Uterus (tissue), 4 donors: ENCODE measurements around the gene MYO18B. TPM values are rescaled to one million over a fixed set of nuclear protein-coding genes. Genes with fewer than 3 reads are reported as not detected.

Source experiments
- DNase-seq, 2 donors: peaks; one replicate each; pipeline ENCODE4 v3.0.0-alpha.2; 2019 to 2020
- H3K27ac ChIP-seq, 2 donors: fragments of 200-600 bp; sonication (generic); 1 replicate in 1 of 2; 2 replicates in 1 of 2; pipeline ENCODE4 v1.5.1; 2016 to 2018
- H3K27me3 ChIP-seq, 2 donors: fragments of 200-600 bp; sonication (generic); one replicate each; pipeline ENCODE4 v1.5.1; 2018 to 2019; ENCODE audit warnings: control low read depth in 1 of 2
- H3K36me3 ChIP-seq, 2 donors: fragments of 200-600 bp; sonication (generic); one replicate each; pipeline ENCODE4 v1.5.1; 2019; ENCODE audit warnings: control low read depth in 1 of 2
- H3K4me1 ChIP-seq, 2 donors: fragments of 200-600 bp; sonication (generic); one replicate each; pipeline ENCODE4 v1.5.1; 2018 to 2019; ENCODE audit warnings: control low read depth in 1 of 2
- H3K4me3 ChIP-seq, 2 donors: fragments of 200-600 bp; sonication (generic); 1 replicate in 1 of 2; 2 replicates in 1 of 2; pipeline ENCODE4 v1.5.1; 2018 to 2019; ENCODE audit warnings: mild to moderate bottlenecking in 1 of 2
- H3K9me3 ChIP-seq, 2 donors: fragments of 200-600 bp; sonication (generic); one replicate each; pipeline ENCODE4 v1.5.1; 2019; ENCODE audit warnings: control low read depth in 1 of 2
- POLR2A ChIP-seq, 2 donors: fragments of 450-650 bp; IDR thresholded peaks; one replicate each; pipeline ENCODE4 v1.6.1; 2016; ENCODE audit warnings: antibody characterized with exemption in 2 of 2, mild to moderate bottlenecking in 1 of 2, moderate library complexity in 1 of 2
- intact Hi-C: fragments of 100-400 bp; cut with DNase I; formaldehyde crosslinking; loops from one replicate; pipeline ENCODE4 v1.15.1; 2023; ENCODE audit warnings: low total_unique reads
- total RNA-seq, 4 donors: library from RNA; depleted of rRNA in 3 of 4; stranded (reverse); fragments of >200 nt in 3 of 4; gene quantifications; one replicate each; pipeline versions ENCODE4 v1.1.0 to v1.2.4, GENCODE V29; 2014 to 2023
- TF ChIP-seq, protein P1 (sequence below), 4 experiments: fragments of 200-600 bp in 2 of 4; fragments of 450-650 bp in 2 of 4; sonication (generic) in 2 of 4; IDR thresholded peaks; one replicate each; pipeline ENCODE4 v1.5.1; 2016 to 2019; ENCODE audit warnings: antibody characterized with exemption in 4 of 4, mild to moderate bottlenecking in 2 of 4, moderate library complexity in 1 of 4
- donor health status: DM: yes; HTN: yes; CAD: no.

MYO18B gene
- total RNA-seq, 4 donors from 2014 or later: 0.41 to 0.43 TPM; not detected in 2

GRCh38 chr22:25853501-25854284 lies 111.7 kb downstream of the MYO18B start:
- TF ChIP-seq POLR2A (IDR thresholded peaks at IDR 0.05): no peak
- TF ChIP-seq, protein P1, sequence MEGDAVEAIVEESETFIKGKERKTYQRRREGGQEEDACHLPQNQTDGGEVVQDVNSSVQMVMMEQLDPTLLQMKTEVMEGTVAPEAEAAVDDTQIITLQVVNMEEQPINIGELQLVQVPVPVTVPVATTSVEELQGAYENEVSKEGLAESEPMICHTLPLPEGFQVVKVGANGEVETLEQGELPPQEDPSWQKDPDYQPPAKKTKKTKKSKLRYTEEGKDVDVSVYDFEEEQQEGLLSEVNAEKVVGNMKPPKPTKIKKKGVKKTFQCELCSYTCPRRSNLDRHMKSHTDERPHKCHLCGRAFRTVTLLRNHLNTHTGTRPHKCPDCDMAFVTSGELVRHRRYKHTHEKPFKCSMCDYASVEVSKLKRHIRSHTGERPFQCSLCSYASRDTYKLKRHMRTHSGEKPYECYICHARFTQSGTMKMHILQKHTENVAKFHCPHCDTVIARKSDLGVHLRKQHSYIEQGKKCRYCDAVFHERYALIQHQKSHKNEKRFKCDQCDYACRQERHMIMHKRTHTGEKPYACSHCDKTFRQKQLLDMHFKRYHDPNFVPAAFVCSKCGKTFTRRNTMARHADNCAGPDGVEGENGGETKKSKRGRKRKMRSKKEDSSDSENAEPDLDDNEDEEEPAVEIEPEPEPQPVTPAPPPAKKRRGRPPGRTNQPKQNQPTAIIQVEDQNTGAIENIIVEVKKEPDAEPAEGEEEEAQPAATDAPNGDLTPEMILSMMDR (IDR thresholded peaks at IDR 0.05): no peak
- Histone ChIP-seq H3K27ac (no peak overlapping the region), H3K36me3 (no peaks in the 10 kb centered on the region), H3K9me3 (no peaks in the 10 kb centered on the region), H3K4me1 (no peaks in the 10 kb centered on the region), H3K4me3 (no peak overlapping the region), H3K27me3 (no peaks in the 10 kb centered on the region)
- DNase-seq: no peak
- intact Hi-C loops: no loop called here

- no peak overlapping the region for H3K27ac ChIP-seq
- TF ChIP-seq POLR2A (IDR thresholded peaks at IDR 0.05): no peak
- TF ChIP-seq, protein P1 (IDR thresholded peaks at IDR 0.05): no peak
- H3K36me3 ChIP-seq: no peaks in the 10 kb centered on the region
- H3K4me1 ChIP-seq: no peaks in the 10 kb centered on the region
- no peak overlapping the region for H3K4me3 ChIP-seq
- DNase-seq: no peak
- intact Hi-C loops: no loop called here
- H3K27me3 ChIP-seq: no peaks in the 10 kb centered on the region
- H3K9me3 ChIP-seq: no peaks in the 10 kb centered on the region
Observed at GRCh38 chr22:25869771-25870170, 127.8 kb downstream of the MYO18B start.

DNA sequence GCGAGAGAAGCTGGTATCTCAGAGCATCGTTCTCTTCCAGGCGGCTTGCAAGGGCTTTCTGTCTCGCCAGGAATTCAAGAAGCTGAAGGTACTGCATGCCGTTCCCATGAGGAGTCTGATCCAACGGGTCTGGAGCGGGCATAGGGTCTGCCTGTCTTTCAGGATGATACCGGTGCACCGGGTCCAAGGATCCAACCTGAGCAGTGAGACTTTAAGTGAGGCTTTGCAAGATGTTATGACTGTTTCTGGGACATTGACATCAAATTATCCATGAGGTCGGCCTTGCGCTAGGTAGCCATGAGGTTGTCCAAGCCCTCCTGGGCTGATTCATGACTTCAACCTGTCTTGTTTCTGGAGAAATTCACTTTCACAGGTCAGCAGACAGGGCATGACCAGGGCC lies 132.3 kb downstream of the MYO18B start:
- Histone ChIP-seq H3K36me3 (no peaks in the 10 kb centered on the region), H3K4me3 (no peak overlapping the region), H3K4me1 (no peaks in the 10 kb centered on the region), H3K27ac (no peak overlapping the region), H3K9me3 (no peaks in the 10 kb centered on the region), H3K27me3 (no peaks in the 10 kb centered on the region)
- DNase-seq: no peak
- no peak for TF ChIP-seq POLR2A (IDR thresholded peaks at IDR 0.05)
- TF ChIP-seq, protein P1 (IDR thresholded peaks at IDR 0.05): no peak
- intact Hi-C loops: no loop called here

DNA sequence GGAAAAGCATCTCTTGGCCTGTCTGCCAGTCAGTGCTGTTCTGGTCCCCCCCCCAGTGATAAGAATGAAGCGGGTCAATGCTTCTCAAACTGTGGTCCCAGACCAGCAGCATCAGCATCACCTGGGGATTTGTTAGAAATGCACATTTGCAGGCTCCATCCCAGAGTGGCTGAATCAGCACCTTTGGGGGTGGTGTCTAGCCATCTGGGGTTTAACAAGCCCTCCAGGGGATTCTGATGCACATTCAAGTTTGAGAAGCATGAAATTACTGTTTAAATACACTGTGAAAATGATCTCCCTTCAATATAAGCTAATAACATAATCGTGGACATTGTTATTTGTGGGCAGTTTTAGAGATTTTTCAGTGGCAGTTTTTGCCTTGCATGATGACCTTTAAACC lies 133.5 kb downstream of the MYO18B start:
- no peak overlapping the region for H3K27ac ChIP-seq
- H3K4me3 ChIP-seq: no peak overlapping the region
- H3K9me3 ChIP-seq: no peaks in the 10 kb centered on the region
- H3K4me1 ChIP-seq: no peaks in the 10 kb centered on the region
- no peak for DNase-seq
- no peaks in the 10 kb centered on the region for H3K36me3 ChIP-seq
- H3K27me3 ChIP-seq: no peaks in the 10 kb centered on the region
- intact Hi-C loops: no loop called here
- TF ChIP-seq, protein P1 (IDR thresholded peaks at IDR 0.05): no peak
- TF ChIP-seq POLR2A (IDR thresholded peaks at IDR 0.05): no peak

DNA sequence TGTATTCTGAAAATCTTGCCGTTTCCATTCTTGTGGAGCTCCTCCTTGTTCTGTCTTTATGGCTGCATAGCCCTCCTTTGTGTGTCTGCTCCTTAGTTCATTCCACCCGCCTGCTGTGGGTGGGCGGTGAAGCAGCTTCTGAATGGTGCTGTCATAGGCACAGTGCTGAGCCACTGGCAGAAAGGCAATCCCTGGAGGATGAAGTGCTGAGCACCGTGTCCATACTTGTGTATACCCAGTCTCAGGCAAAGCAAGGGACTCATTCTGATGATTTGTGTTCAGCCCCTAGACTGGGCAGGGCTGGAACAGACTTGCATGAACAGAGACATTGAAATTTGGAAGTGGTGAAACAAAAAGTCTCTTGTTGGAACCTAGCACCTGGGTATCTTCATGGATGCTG lies 134.9 kb downstream of the MYO18B start:
- Histone ChIP-seq H3K36me3 (no peaks in the 10 kb centered on the region), H3K27ac (no peak overlapping the region), H3K4me1 (no peaks in the 10 kb centered on the region), H3K27me3 (no peaks in the 10 kb centered on the region), H3K4me3 (no peak overlapping the region), H3K9me3 (no peaks in the 10 kb centered on the region)
- intact Hi-C loops: no loop called here
- TF ChIP-seq, protein P1 (IDR thresholded peaks at IDR 0.05): no peak
- TF ChIP-seq POLR2A (IDR thresholded peaks at IDR 0.05): no peak
- no peak for DNase-seq
